GM12891 (cell line): ENCODE data around the gene PCDHB7.
"Not testable (repeated sequence)": the region's sequence is repeated elsewhere in the genome, so short reads cannot be mapped to it uniquely, and the experiment has no call there.

Source experiments
- PAX5 ChIP-seq: IDR thresholded peaks from 2 replicates; pipeline ENCODE4 v1.6.1; 2011; ENCODE audit warnings: low read length, moderate library complexity, mild to moderate bottlenecking; ENCODE audit not compliant: insufficient read depth, severe bottlenecking
- POLR2A ChIP-seq: IDR thresholded peaks from 2 replicates; pipeline ENCODE4 v1.6.1; 2011; ENCODE audit warnings: low read depth, low read length, control low read depth
- POLR2AphosphoS5 ChIP-seq: IDR thresholded peaks from 2 replicates; pipeline ENCODE4 v1.6.1; 2011; ENCODE audit warnings: low read depth, low read length, control low read depth
- POU2F2 ChIP-seq: IDR thresholded peaks from 2 replicates; pipeline ENCODE4 v1.6.1; 2011; ENCODE audit warnings: low read depth, mild to moderate bottlenecking, control low read depth, low read length, moderate library complexity
- SPI1 ChIP-seq: IDR thresholded peaks from 2 replicates; pipeline ENCODE4 v1.6.1; 2011; ENCODE audit warnings: low read depth, low read length, control low read depth
- TAF1 ChIP-seq: IDR thresholded peaks from 2 replicates; pipeline ENCODE4 v1.6.1; 2011; ENCODE audit warnings: low read depth, low read length, control low read depth

GRCh38 chr5:141214583-141214982 is 42.1 kb downstream of the PCDHB7 start:
- not testable (repeated sequence) for TF ChIP-seq POLR2A, POLR2AphosphoS5, TAF1, SPI1, PAX5, POU2F2
